ENCODE measurements around the gene GPR25.

The GPR25 gene

GRCh38 chr1:200895443-200895789, 22.6 kb downstream of the GPR25 start (continued):
- TF ChIP-seq ZNF184 (tag by site-specific recombination; IDR thresholded peaks at IDR 0.05): no peak

- TF ChIP-seq ZNF626 (tag by site-specific recombination; IDR thresholded peaks at IDR 0.05) (no peak), BCL6B (tag by site-specific recombination; IDR thresholded peaks at IDR 0.05) (no peak), ZSCAN16 (tag by site-specific recombination; IDR thresholded peaks at IDR 0.05) (no peak), ZFHX2 (tag by site-specific recombination; conservative IDR thresholded peaks at IDR 0.05) (peak; percentile 28; the same call in 1 of the 2 replicates), ZNF513 (tag by site-specific recombination; IDR thresholded peaks at IDR 0.05) (no peak), ZNF48 (tag by site-specific recombination; IDR thresholded peaks at IDR 0.05) (no peak)
- H3K4me3 ChIP-seq (ENCODE audit: low read depth, low read length): no peak overlapping the region
- H3K9me3 ChIP-seq (ENCODE audit: control insufficient read depth, insufficient read depth, low read depth, low read length): no peaks in the 10 kb centered on the region
- peaks cover 0 to 21% of the 10 kb centered on the region in 2 experiments; a peak in 1 of 3 replicates for H3K36me3 ChIP-seq (ENCODE audit: control insufficient read depth in 2 of 2, insufficient read depth in 1 of 2, low read length in 2 of 2)
- CTCF ChIA-PET: interaction anchor here (1.1 kb wide), 2 partner anchors 76 to 190 kb away, joined by 3 to 4 read pairs; no protein-coding TSS in a partner anchor
- peaks cover 4% of the 10 kb centered on the region; the same call in 1 of the 2 replicates for H3K4me1 ChIP-seq (ENCODE audit: control insufficient read depth, insufficient read depth, low read length)
- H3K27ac ChIP-seq (ENCODE audit: extremely low read depth, low read depth, low read length): no peak overlapping the region
- POLR2A ChIA-PET: interaction anchor here (0.6 to 1.1 kb wide), 2 partner anchors 30 to 226 kb away, joined by 3 read pairs; partner anchors contain the start of gene DDX59
Measured at GRCh38 chr1:200895801-200896530, 23.2 kb downstream of the GPR25 start.

GRCh38 chr1:200896531-200897196, 23.9 kb downstream of the GPR25 start:
- H3K4me1 ChIP-seq (ENCODE audit: control insufficient read depth, insufficient read depth, low read length): peaks cover 4% of the 10 kb centered on the region; the same call in 1 of the 2 replicates
- CTCF ChIA-PET: interaction anchor here (1.0 to 1.1 kb wide), 3 partner anchors 17 to 189 kb away, joined by 3 to 4 read pairs (median 3); no protein-coding TSS in a partner anchor
- H3K27ac ChIP-seq (ENCODE audit: extremely low read depth, low read depth, low read length): no peak overlapping the region
- POLR2A ChIA-PET: interaction anchor here (1.0 to 1.1 kb wide), 2 partner anchors 9 to 227 kb away, joined by 3 read pairs; partner anchors contain the start of gene DDX59
- no peaks in the 10 kb centered on the region for H3K9me3 ChIP-seq (ENCODE audit: control insufficient read depth, insufficient read depth, low read depth, low read length)
- no peak overlapping the region for H3K4me3 ChIP-seq (ENCODE audit: low read depth, low read length)
- peaks cover 0 to 28% of the 10 kb centered on the region in 2 experiments; a peak in 1 of 3 replicates for H3K36me3 ChIP-seq (ENCODE audit: control insufficient read depth in 2 of 2, insufficient read depth in 1 of 2, low read length in 2 of 2)
- TF ChIP-seq ZNF184 (tag by site-specific recombination; IDR thresholded peaks at IDR 0.05): no peak
- TF ChIP-seq PRDM10 (tag by site-specific recombination; IDR thresholded peaks at IDR 0.05): no peak
- TF ChIP-seq ZBTB26 (tag by site-specific recombination; optimal IDR thresholded peaks at IDR 0.05): no peak
- TF ChIP-seq ZNF521 (tag by site-specific recombination; IDR thresholded peaks at IDR 0.05): no peak
- TF ChIP-seq ZNF274 (IDR thresholded peaks at IDR 0.05; ENCODE audit: low read length): no peak
- TF ChIP-seq ZNF274 (tag by site-specific recombination; IDR thresholded peaks at IDR 0.05; ENCODE audit: borderline replicate concordance): no peak
- TF ChIP-seq ZNF433 (tag by site-specific recombination; IDR thresholded peaks at IDR 0.05; ENCODE audit: low read depth): no peak
- no peak for TF ChIP-seq GLI4 (tag by site-specific recombination; IDR thresholded peaks at IDR 0.05)
- no peak for TF ChIP-seq SALL2 (tag by site-specific recombination; IDR thresholded peaks at IDR 0.05; ENCODE audit: borderline replicate concordance)
- TF ChIP-seq ZNF585B (tag by site-specific recombination; IDR thresholded peaks at IDR 0.05): no peak
- TF ChIP-seq ZNF792 (tag by site-specific recombination; IDR thresholded peaks at IDR 0.05): no peak
- no peak for TF ChIP-seq KLF17 (tag by site-specific recombination; IDR thresholded peaks at IDR 0.05)
- TF ChIP-seq ZFHX2 (tag by site-specific recombination; conservative IDR thresholded peaks at IDR 0.05): peak; percentile 83
- TF ChIP-seq SCRT2 (tag by site-specific recombination; IDR thresholded peaks at IDR 0.05): peak; percentile 59
- TF ChIP-seq BCL11B (tag by site-specific recombination; IDR thresholded peaks at IDR 0.05; ENCODE audit: low read depth): no peak
- no peak for TF ChIP-seq ZNF830 (tag by site-specific recombination; IDR thresholded peaks at IDR 0.05; ENCODE audit: low read depth)
- TF ChIP-seq ZNF174 (tag by site-specific recombination; IDR thresholded peaks at IDR 0.05): no peak
